GM18517 (cell line): ENCODE measurements around the gene FAP.
A peak's percentile ranks its signal among the peaks of the same experiment; 100 is the strongest.

Experiments used
- ATAC-seq: cut with Tn5 transposase; IDR thresholded peaks from one replicate; pipeline ENCODE4 v1.9.1; 2021; ENCODE audit warnings: mild to moderate bottlenecking, moderate library complexity; ENCODE audit not compliant: unreplicated experiment

The FAP gene, protein sequence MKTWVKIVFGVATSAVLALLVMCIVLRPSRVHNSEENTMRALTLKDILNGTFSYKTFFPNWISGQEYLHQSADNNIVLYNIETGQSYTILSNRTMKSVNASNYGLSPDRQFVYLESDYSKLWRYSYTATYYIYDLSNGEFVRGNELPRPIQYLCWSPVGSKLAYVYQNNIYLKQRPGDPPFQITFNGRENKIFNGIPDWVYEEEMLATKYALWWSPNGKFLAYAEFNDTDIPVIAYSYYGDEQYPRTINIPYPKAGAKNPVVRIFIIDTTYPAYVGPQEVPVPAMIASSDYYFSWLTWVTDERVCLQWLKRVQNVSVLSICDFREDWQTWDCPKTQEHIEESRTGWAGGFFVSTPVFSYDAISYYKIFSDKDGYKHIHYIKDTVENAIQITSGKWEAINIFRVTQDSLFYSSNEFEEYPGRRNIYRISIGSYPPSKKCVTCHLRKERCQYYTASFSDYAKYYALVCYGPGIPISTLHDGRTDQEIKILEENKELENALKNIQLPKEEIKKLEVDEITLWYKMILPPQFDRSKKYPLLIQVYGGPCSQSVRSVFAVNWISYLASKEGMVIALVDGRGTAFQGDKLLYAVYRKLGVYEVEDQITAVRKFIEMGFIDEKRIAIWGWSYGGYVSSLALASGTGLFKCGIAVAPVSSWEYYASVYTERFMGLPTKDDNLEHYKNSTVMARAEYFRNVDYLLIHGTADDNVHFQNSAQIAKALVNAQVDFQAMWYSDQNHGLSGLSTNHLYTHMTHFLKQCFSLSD

DNA sequence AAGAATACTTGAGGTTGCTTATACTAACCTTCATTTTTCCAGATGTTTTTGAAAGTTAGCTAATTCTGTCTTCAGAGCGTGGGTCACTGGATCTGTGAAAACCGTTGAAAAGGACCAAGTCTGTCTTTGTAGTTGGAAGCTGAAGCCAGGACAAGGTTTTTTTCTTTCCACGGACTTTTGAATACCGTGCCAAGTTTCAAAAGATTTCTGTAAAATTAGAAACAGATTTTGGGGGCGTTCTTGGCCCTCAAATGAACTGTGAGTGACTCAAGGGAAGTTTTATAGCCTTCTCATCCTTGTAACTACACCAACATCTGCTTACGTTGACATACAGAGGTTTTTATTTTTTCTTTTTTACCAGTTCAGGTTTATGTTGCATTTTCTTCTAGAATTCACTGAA is at the start of gene FAP:
TSS of gene FAP (minus strand) at position 152 of the 400 bp plus-strand sequence. CDS start at position 34, 118 bp downstream.
- no peak for ATAC-seq

DNA sequence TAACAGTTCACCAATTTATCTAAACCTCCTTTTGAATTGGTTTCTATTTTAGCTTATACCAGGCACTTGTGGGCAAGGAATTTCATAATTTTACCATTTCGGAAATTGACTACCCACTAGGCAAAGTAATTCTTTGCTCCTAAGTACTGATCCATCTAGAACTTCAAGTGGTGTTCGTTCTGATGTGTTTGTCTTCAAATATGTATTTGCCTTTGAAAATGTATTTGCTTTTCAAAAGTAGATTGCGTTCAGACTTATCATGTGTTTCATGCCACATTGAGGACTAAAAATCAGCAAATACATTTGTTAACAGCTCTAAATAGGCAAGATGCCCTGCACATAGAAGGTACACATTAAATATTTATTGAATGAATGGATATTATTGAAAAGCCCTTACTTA is 48.5 kb upstream of the FAP start:
- ATAC-seq, result no peak

DNA sequence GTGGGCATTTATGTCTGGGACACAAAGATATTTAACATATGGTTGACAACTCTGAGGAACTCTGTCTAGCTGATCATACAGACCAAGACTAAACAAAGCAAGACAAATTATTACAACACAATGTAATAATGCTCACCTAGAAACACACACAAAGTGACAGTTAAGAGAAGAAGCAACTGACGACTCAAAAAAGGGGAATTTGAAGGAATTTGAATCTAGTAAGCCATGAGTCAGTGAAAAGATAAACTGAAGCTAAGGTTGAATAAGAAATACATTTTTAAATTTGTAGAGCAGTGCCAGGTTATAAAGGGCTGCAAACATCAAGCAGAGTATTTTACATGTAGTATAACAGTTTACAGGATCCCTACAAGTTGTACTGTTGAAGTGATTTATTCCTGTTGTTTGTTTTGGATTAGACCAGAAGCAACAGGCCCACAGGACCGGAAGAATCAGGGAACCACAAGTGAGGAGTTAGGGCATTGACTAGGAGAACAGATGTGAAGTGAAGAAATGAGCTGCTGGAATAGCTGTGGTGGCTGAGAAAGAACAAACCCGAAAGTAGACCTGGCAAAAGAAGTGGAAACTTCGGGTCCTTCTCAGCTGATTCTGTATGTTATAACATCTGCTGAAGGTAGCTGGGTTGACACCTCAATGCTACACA is 39.6 kb upstream of the FAP start:
- no peak for ATAC-seq

DNA sequence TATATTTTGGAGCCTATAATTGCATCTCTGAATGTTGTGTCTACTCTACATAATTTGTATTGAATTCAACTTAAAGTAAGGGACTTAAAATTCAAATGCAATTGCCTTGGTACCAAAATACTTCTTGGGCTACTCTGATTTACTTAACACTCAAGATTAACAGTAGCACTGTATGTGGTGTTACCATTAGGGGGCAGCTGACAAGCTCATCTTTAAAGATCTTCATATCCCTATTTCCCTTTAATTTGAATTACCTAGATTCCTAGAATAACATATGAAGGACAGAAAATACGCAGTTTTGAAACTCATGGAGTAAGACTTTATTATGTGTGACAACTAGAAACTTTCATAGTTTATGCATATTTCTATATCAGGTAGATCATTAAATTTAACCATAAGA is 37.4 kb upstream of the FAP start:
- ATAC-seq, result no peak

DNA sequence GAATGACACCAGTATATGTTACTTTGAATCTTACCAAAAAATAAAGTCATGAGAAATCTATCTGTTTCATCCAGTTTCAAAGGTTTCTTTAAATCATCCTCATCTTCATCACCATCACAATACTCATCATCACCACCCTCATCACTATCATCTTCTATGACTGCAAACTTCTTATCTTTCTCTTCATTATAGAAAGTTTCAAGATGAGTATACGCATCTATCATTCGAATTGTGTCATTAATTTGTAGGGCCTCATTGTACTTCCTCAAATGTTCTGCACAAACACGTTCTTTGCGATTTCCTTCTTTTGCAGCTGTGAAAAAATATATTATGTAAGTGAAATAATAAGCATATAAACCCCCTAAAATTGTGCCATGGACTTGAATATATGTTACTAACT is 34.1 kb upstream of the FAP start:
- ATAC-seq, result no peak

DNA sequence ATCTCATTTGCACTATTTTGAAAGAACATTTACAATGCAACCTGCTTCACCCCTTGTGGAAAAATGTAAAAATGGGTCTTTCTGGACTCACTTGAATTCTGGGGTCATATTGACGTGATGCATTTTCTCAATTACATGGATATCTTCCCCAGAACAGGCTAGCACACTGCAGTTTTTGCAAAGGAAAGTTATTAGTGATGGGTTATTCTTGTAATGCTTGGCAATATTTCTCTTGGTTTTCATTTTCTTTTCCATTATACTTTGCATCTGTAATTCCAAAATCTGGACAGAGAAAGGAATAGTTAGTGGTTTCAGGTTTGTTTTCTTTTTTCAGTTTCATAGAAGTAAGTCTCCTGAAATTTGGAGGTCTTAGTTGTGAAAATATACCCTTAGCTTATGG is 24.8 kb upstream of the FAP start:
- no peak for ATAC-seq

DNA sequence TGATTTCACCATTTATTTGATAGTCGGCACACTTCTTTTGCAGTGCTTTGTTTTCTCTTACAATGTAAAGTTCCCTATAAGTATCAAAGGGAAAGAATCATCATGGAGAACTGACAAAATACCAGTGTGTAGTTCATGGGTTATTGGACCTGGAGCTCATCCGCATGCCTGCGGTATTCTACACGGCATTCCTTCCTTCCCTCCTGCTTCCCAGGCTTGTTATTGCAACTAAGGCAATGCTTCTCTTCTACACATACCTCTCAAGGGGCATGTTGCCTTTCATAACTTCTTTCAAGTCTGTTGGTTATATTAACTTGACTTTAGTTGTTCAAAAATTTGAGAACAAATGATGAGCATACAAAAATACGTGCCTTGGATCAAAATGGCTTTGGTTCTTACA is 24.3 kb upstream of the FAP start:
- ATAC-seq, result no peak

DNA sequence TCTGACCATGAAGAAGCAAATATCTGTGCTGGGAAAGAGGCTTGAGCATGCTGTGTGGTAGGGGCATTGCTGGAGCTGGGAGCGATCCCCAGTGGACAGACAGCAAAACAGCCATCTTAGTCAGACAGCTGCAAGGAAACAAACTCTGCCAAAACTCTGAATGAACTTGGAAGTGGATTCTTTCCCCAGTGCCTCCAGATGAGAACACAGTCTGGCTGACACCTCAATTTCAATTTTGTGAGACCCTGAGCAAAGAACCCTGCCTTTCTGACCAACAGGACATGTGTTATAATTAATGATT is 23.2 kb upstream of the FAP start:
- no peak for ATAC-seq

DNA sequence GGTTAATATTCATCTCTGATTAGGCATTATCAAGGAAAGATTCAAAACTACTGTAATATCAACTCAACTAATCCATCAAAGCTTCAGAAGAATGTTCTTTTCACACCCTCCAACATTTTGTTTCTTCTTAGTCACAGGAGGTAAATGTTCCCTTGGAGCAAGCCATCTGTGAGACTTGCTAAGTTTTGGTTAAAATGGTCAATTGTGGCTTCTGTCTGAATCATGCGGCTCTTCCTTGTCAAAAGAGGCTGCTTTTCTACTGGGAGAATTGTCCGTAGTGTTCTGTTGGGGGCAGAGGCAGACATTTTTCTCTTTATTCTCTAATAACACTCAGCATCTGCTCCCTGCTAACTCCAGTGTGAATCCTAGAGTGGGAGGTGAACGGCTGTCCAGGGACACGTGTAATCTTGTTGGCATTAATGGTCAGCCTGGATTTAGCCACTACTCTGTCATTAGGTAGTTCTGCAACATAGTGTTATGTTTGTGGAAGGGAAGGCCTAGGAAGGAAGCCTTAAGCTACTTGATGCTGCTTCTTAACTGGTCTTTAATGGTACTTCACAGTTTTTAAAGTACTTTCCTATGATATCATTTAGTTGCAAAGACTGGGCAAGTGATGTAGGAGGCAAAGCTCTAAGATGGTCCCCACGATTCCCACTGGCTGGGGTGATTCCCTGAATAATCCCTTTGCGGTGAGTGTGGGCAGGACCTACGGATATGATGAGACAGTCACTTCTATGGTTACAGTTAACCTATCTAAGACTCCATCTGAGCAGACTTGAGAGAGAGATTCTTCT is 22.6 kb upstream of the FAP start:
- no peak for ATAC-seq

DNA sequence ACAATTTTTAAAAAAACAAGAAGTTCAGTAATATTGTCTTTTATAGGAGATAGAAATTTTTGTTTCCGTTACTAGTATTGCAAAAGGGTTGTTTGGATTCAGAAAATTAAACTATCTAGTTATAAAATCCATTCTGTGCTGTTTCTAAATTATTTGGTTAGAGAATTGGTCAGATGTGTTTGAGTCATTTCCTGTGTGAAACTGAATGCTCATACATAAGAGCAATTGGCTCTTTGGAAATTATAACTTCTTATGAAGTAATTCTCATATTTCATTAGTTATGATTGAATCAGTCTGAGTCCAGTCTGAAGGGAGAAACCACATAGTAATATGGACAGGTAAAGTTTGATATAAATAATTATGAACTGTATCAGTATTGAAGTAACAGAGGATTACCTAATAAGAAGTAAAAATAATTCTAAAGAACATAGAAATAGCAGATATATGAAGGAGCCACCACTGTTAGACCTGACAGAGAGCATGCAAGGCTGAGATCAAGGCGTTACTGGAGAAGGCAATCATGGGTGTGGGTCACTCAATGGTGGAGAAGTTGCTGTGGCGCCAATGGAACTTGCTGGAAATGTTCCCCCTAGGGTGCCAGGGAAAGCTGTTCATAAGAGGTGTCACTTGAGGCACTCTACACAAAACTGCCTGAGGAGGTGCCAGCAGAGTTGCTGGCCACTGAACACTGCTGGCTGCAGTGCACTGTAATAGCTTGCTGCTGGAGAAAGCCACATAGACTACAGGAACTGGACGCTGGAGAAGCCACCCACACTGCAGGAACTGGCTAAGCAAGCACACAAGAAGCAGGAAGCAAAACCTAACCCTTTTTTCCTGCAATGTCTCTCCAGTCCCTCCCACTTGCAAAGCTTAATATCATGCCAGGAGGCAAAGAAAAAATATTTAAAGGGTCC is 18.0 kb upstream of the FAP start:
- ATAC-seq, result peak; percentile 59

DNA sequence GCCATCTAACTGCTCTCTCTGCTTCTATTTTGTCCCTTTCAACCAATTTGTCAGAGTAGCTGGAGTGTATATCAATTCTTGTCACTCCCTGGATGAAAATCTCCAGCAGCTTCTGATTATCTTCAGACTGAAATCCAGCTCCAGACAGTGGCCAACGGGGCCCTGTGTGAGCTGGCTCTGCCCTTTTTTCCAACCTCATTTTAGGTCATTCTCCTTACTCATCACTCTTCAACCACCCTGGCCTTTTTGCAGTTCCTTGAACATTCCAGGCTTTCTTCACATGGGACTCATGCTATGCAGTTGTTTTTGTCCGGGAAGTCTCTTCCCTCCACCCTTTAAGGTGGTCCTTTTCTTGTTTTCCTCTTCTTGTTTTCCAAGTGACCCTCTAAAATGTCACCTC is 15.4 kb upstream of the FAP start:
- no peak for ATAC-seq

DNA sequence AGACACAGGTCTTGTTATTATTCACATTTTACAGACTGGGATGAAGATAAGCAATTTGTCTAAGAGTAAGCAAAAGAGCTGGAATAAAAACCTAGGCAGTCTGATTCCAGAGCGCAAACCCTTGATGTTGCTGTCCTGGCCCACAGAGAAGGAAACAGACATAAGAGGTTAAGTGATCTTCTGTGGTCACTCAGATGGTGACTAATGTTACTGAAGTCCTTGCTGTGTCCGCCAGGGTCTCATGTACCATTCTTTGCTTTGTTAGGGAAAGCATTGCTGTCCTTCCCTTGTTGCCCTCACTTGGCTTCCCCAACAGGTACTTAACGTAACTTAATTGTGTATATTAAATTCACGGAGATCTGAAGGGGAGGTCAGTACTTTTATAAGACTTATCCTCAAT is 14.9 kb upstream of the FAP start:
- no peak for ATAC-seq

DNA sequence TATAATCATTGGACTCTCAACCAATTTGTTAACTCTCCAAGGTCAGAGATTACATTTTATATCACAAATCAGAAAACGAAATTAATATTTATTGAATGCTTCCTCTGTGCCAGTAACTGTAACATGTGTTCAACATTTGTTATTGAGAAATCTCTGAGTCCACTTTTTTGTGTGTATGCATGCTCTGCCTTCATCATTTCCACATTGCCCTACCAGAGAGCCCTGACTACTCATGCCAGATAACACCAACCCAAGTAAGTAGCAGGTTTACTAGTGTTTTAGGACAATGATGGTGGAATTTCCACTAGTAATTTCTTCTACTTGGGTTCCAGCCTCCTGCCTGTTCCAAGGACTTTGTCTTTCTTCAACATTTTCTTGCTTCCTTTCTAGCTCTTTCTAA is 14.2 kb upstream of the FAP start:
- no peak for ATAC-seq

DNA sequence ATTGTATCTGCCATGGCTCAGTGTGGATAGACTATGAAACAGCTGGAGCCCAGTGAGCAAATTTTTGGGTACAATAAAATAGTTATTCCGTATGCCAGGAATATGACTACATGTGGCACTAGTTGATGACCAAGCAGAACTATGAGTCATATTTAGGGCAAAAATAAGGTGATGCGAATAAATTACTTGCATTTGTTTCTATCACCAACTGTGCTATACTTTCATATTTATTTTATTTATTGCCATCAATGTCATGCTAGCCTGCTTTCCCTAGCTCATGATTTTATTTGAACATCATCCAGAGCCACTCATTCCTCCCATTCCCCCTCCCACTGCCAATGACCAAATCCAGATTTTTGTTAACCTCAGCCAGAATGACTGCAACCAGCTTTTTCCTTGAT is 13.3 kb upstream of the FAP start:
- ATAC-seq, result no peak

DNA sequence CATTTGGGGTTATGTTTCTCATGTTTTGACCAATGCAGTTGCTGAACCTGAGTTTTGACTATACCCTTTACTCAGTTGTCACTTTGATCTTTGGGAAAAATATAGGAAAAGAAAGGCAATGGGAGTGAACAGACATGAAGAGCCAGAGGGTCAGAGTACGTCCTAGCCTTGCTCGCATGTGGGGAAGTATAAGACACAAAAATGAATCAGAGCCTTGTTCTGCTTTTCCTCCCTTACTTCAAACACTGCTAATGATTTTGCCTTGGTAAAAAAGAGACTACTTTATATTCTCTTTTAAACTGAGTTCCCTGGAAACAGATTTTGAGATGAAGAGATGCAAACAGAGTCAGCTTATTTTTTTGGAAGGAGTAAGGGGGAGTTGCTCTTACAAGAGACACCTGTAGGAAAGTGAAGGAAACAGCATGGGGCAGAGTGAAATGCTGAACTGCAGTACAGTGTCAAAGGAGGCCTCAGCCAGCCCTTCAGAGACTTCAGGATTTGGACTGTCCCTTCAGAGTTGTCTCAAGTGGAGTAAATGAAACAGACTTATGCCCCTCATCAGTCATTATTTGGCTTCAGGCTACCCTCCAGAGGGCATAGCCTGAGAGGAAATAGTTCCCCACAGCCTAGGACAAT is 11.1 kb upstream of the FAP start:
- no peak for ATAC-seq

DNA sequence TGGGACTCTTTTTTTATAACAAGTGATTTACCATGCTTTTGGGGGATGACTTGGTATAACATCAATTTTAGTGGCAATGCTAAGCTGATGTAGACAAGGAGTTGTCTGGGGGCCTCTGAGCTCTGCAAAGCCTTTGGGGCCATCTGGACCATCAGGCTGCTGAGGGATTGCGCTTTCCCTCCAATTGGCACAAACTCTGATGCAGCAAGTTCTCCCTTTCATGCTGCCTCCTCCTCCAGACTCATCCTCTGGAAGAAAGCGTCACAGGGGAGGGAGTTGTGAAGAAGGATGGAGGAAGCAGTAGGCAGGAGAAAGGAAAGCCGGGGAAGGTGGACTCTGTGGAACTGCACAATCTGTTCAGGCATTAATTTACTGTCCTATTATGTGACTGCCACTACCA is 10.2 kb upstream of the FAP start:
- ATAC-seq, result no peak

DNA sequence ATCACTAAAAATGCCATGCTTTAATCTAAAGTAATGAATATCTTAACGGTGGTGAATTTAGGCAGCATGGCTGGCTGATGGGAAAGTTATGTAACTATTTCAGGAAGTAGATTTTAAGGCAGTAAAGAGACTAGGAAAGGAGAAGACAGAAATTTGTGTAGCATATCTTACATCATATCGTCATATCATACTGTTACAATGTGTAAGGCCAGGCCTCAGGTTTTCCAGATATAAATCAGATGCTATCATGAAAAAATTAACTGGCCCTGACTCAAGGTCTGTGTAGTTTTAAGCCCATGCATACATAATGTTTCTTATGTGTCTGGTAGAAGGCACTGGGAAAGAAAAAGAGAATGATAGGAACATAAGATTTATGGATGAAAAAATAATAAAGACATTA is 8.9 kb upstream of the FAP start:
- ATAC-seq, result no peak

DNA sequence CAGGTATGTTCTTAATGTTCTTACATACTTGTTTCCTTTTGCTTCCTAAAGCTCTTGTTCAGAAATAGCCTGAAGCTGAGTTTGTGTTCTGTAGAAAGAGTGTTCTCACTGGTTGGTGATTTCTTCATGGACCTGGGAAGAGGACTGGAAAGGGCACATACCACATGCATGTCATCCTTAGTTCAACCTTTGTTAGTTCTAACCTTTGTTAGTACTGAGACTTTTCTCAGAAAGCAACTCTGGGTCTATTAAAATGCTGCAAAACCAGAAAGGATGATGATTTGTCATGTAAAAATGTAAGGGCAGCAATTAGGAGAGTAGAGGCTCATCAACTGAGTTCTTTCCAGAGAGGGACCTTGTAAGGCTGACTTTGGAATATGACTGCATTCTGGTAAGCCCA is 2.5 kb upstream of the FAP start:
- no peak for ATAC-seq

DNA sequence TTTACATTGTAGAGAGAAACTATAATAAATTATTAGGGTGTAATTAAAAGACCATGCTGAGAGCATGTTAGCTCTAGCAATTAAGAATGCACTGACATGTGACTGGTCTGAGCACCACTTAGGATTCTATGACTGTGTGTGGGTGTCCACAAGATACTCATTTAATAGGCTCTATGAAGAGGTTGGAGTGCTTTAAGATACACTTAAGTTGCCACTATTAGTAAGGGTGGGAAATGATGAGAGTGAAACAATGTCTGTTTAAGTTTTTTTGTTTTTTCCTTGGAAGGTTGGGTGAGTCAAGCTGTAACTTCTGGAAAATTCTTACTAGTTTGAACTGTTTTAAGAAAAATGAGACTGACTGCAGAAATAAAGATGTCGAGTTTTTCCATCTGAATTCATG is 1.8 kb upstream of the FAP start:
- ATAC-seq, result no peak

DNA sequence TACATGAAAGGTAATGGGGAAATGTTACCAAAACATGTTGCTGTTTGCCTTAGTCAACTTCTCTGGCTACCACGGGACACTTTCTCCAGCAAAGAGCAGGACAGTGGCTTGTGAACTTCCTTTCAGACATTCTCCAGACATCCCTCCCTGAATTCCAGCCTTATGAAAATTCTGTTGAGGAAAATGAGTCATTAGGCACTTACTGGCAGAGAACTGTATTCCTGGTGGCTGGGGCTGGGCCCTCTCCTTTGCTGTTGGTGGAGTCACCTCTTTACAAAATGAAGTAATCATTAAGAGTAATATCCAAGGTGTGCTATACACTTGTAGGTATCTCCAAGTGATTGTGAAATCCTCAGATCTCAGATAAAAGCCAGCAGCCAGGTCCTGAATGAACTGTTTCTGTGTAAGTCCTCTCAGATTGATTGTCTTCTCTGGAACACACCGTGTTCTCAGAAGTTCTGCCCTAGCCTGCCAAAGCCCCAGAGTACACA is 1.3 kb upstream of the FAP start:
- no peak for ATAC-seq
